Activated T-helper 1 cell treated with Interleukin-2 at 50 U/mL for 16 hours (primary cell): Measurements from ENCODE around the gene ELOF1.
"Not testable (repeated sequence)": the region's sequence is repeated elsewhere in the genome, so short reads cannot be mapped to it uniquely, and the experiment has no call there.

Source experiments
- DNase-seq: peaks from one replicate; pipeline ENCODE4 v3.0.0-alpha.2; 2020; ENCODE audit warnings: low read depth

The ELOF1 gene

DNA sequence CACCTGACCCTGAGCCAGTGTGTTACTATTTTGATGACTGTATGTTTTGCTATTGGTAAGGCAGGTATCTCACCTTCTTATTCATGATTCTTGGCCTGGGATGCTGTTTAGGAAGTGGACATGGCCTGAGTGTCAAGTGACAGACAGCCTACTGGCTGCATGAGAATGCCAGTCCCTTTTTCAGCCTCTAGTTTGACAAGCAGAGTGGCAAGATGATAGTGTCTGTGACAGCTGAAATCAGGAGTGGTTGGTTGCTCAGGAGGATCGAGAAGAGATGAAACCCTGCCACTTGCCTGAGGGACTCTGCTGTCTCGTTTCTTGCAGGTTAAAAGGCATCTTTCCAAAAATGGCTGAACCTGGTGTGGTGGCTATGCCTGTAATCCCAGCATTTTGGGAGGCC, 7.1 kb upstream of the ELOF1 start:
- DNase-seq, result no peak

DNA sequence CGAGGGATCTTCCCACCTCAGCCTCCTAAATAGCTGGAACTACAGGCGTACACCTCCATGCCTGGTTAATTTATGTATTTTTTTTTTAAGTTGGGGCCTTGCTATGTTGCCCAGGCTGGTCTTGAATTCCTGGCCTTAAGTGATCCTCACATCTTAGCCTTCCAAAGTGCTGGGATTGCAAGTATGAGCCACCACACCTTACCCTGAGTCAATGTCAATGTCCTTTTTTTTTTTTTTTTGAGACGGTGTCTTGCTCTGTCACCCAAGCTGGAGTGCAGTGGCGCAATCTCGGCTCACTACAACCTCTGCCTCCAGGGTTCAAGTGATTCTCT, 6.6 kb upstream of the ELOF1 start:
- DNase-seq, result not testable (repeated sequence)

DNA sequence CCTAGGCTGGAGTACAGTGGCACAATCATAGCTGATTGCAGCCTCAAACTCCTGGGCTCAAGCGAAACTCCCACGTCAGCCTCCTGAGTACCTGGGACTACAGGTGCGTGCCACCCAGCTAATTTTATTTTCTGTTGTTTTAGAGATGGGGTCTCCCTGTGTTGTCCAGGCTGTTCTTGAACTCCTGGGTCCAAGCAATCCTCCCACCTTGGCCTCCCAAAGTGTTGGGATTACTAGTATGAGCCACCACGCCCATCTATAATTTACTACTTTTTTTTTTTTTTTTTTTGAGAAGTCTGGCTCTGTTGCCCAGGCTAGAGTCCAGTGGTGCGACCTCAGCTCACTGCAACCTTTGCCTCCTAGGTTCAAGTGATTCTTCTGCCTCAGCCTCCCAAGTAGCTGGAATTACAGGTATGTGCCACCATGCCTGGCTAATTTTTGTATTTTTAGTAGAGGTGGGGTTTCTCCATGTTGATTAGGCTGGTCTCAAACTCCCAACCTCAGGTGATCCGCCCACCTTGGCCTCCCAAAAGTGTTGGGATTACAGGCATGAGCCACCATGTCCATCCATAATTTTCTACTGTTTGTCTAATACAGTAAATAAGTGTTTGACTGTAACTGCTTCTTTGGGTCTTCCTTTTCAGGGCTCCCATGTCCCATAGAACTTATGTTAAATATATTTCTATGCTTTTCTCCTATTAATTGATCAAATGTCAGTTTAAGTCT, 5.2 kb upstream of the ELOF1 start:
- not testable (repeated sequence) for DNase-seq

- DNase-seq, result no peak
These were observed 4.5 kb upstream of the ELOF1 start for GRCh38 chr19:11563532-11563931.

DNA sequence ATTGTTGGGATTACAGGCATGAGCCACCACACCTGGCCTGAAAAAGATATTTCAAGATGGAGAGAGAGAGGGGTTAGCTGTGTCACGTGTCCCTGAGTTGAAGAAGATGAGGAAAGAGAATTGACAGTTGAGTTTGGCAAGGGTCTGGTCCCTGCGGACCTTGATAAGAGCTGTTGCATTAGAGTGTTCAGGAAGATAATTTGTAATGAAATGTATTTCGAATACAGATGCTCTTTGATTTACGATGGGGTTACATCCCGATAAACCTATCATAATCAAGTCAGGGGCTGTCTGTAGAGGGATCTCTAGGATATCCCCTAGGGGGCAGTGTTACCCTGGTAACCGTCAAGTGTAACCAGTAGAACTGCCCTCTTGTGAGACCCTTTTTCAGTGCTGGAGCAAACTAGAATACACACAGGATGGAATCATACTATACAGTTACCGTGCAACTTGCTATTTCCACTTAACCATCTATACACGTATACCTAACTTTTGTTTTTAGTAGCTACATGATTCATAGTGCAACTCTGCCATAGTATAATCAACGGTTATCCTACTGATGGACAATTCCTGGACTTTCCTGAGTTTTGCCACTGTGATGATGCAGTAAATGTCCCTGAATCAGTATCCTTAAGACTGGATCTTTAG, 1.5 kb upstream of the ELOF1 start:
- DNase-seq, result peak; percentile 18

GRCh38 chr19:11556634-11557420, 2.2 kb downstream of the ELOF1 start:
- no peak for DNase-seq

- no peak for DNase-seq
These were observed 3.8 kb downstream of the ELOF1 start for GRCh38 chr19:11555246-11555645.

DNA sequence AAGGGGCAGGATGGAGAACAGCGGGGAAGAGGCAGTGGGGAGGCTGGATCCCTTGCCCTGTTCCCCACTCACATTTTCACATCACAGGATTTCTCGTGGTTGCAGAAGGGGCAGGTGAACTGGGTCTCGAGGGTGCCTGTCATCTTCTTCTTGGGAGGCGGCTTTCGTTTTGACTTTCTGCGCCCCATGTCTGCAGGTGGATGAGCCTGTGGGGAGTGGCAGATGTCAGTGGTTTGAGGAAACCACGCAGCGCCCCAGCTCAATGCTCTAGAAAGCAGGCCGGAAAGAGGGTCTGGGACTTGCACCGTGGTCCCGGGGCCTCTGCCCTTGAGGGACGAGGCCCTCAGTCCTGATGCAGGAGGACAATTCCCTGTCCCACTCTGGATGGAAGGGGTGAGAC, 4.9 kb downstream of the ELOF1 start:
- DNase-seq, result no peak

- DNase-seq, result no peak
These were observed 6.2 kb downstream of the ELOF1 start for GRCh38 chr19:11552666-11553372.

GRCh38 chr19:11551603-11552235, 7.3 kb downstream of the ELOF1 start:
- no peak for DNase-seq

- DNase-seq, result no peak
These were observed 8.8 kb downstream of the ELOF1 start for GRCh38 chr19:11550265-11550664.

DNA sequence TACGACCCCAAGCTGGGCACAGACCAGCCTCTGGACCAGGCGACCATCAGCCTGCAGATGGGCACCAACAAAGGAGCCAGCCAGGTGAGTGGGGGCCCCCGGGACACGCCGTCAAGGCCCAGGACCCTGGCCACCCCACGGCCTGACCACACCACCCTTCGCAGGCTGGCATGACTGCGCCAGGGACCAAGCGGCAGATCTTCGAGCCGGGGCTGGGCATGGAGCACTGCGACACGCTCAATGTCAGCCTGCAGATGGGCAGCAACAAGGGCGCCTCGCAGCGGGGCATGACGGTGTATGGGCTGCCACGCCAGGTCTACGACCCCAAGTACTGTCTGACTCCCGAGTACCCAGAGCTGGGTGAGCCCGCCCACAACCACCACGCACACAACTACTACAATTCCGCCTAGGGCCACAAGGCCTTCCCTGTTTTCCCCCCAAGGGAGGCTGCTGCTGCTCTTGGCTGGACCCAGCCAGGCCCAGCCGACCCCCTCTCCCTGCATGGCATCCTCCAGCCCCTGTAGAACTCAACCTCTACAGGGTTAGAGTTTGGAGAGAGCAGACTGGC, 9.6 kb downstream of the ELOF1 start:
- no peak for DNase-seq

GRCh38 chr19:11547929-11548700, 10.9 kb downstream of the ELOF1 start:
- DNase-seq, result no peak

- no peak for DNase-seq
These were observed 17.8 kb downstream of the ELOF1 start for GRCh38 chr19:11541238-11541637.

GRCh38 chr19:11540645-11541044, 18.4 kb downstream of the ELOF1 start:
- DNase-seq, result no peak

- DNase-seq, result no peak
These were observed 19.3 kb downstream of the ELOF1 start for GRCh38 chr19:11539495-11540365.

- DNase-seq, result no peak
These were observed 20.6 kb downstream of the ELOF1 start, which contains the start of gene CNN1 for GRCh38 chr19:11538232-11539036. Gene CNN1 (plus strand): TSS chr19:11538851. CDS start chr19:11538928, 77 bp downstream.

- peak; percentile 73 for DNase-seq
These were observed 23.0 kb downstream of the ELOF1 start for GRCh38 chr19:11535792-11536595.
